ENCODE data around the gene BIVM. TPM values are rescaled to one million over a fixed set of nuclear protein-coding genes. Genes with fewer than 3 reads are reported as not detected.

The BIVM gene
- 13.9 and 22.3 TPM in 2 replicates for polyA plus RNA-seq

GRCh38 chr13:102798581-102799425 lies at the start of gene BIVM, which contains the start of gene POGLUT2:
TSS of gene BIVM (plus strand) at chr13:102799119. CDS start at chr13:102807268, 8,149 bp downstream.
TSS of gene POGLUT2 (minus strand) at chr13:102798976. CDS start at chr13:102798670, 306 bp downstream.

GRCh38 chr13:102773441-102774213 lies 25.3 kb upstream of the BIVM start, which contains the start of gene TEX30:
TSS of gene TEX30 (minus strand) at chr13:102773786. CDS start at chr13:102770026, 3,760 bp downstream.

GRCh38 chr13:102845630-102846260 lies 46.8 kb downstream of the BIVM start, which contains the start of gene ERCC5:
TSS of gene ERCC5 (plus strand) at chr13:102846032. CDS start at chr13:102846267, 235 bp downstream.

Other genes with a start within 250 kb of the BIVM start
- 17.7 and 20.5 TPM in 2 replicates for gene TPP2, start 202.1 kb upstream of the BIVM start, polyA plus RNA-seq
- 21.0 and 24.3 TPM in 2 replicates for gene METTL21C, start 104.1 kb upstream of the BIVM start, polyA plus RNA-seq
- gene TEX30, start 25.3 kb upstream of the BIVM start, polyA plus RNA-seq, result 64.3 and 87.1 TPM in 2 replicates
- 3.0 and 3.1 TPM in 2 replicates for gene POGLUT2, start 143 bp upstream of the BIVM start, polyA plus RNA-seq
- gene ERCC5, start 46.9 kb downstream of the BIVM start, polyA plus RNA-seq, result 42.5 and 64.6 TPM in 2 replicates

Measured in Purkinje cell (primary cell).